GM12878 (cell line): ENCODE results near the gene GPI. TPM values are rescaled to one million over a fixed set of nuclear protein-coding genes. Genes with fewer than 3 reads are reported as not detected.

Experiments
- ATAC-seq: fragments of 200-7000 bp; cut with Tn5 transposase; 3 replicates; pipeline ENCODE4 v1.9.1; 2020; ENCODE audit warnings: mild to moderate bottlenecking, moderate library complexity
- BruUV-seq: library from RNA; stranded (reverse); fragments of 400-500 nt; replicated peaks from 2 replicates; lab custom pipeline; 2021; lab: Mats Ljungman, UMichigan
- CTCF ChIA-PET: fragments of 300-600 bp; sonication (Branson Sonifier 250); formaldehyde crosslinking; extraction: SDS; loops from one replicate; lab custom pipeline; 2021; ENCODE audit warnings: inconsistent platforms; lab: Yijun Ruan, JAX
- POLR2A ChIA-PET: fragments of 350-600 bp; formaldehyde crosslinking; extraction: SDS; loops from one replicate; lab custom pipeline; 2021; ENCODE audit warnings: inconsistent platforms; lab: Charles Lee
- RAD21 ChIA-PET: fragments of 300-600 bp; sonication (Branson Sonifier 250); formaldehyde crosslinking; loops from one replicate; lab custom pipeline; 2023; ENCODE audit warnings: antibody characterized with exemption; ENCODE audit not compliant: unreplicated experiment; lab: Charles Lee
- SMC1A ChIA-PET: fragments of 300-600 bp; sonication (Branson Sonifier 250); formaldehyde crosslinking; loops from one replicate; lab custom pipeline; 2023; ENCODE audit not compliant: unreplicated experiment, uncharacterized antibody; lab: Charles Lee
- DNase-seq: peaks from one replicate; pipeline ENCODE4 v3.0.0-alpha.2; 2011; ENCODE audit warnings: low read depth, low spot score
- FAIRE-seq: peaks from 3 replicates; lab custom pipeline; 2011; peaks lifted over from hg19 to GRCh38; lab: Jason Lieb, UNC
- H2AFZ ChIP-seq: 2 replicates; pipeline ENCODE4 v1.6.0; 2011; ENCODE audit warnings: low read depth, low read length, control low read depth; ENCODE audit not compliant: control insufficient read depth
- H3K27ac ChIP-seq: 2 replicates; pipeline ENCODE4 v1.5.1; 2011; ENCODE audit warnings: control low read depth; ENCODE audit not compliant: control insufficient read depth, insufficient read depth
- H3K27me3 ChIP-seq, 2 experiments: replicated peaks in 1 of 2; 2 replicates each; pipeline versions ENCODE4 v1.6.0 to v1.6.1; 2011; ENCODE audit warnings: low read length in 1 of 2; ENCODE audit not compliant: control insufficient read depth in 2 of 2, insufficient read depth in 2 of 2
- H3K36me3 ChIP-seq, 2 experiments: 2 replicates each; pipeline ENCODE4 v1.5.1; 2011; ENCODE audit warnings: low read length in 1 of 2; ENCODE audit not compliant: control insufficient read depth in 2 of 2, insufficient read depth in 2 of 2
- H3K4me1 ChIP-seq: 2 replicates; pipeline ENCODE4 v1.6.1; 2011; ENCODE audit warnings: mild to moderate bottlenecking, low read length, moderate library complexity, mixed read lengths; ENCODE audit not compliant: control insufficient read depth, insufficient read depth
- H3K4me2 ChIP-seq: 2 replicates; pipeline ENCODE4 v1.6.0; 2011; ENCODE audit warnings: control low read depth; ENCODE audit not compliant: control insufficient read depth, insufficient read depth
- H3K4me3 ChIP-seq: fragments of 200-600 bp; sonication (generic); 2 replicates; pipeline ENCODE4 v1.5.1; 2016
- H3K79me2 ChIP-seq: 2 replicates; pipeline ENCODE4 v1.6.0; 2011; ENCODE audit warnings: low read length; ENCODE audit not compliant: control insufficient read depth, insufficient read depth
- H3K9ac ChIP-seq: 2 replicates; pipeline ENCODE4 v1.8.0; 2011; ENCODE audit warnings: low read length, control low read depth, mixed read lengths; ENCODE audit not compliant: control insufficient read depth, insufficient read depth
- H3K9me3 ChIP-seq: replicated peaks from 3 replicates; pipeline ENCODE4 v1.5.1; 2011; ENCODE audit warnings: mild to moderate bottlenecking, low read length; ENCODE audit not compliant: control insufficient read depth, insufficient read depth
- H4K20me1 ChIP-seq: 2 replicates; pipeline ENCODE4 v1.6.0; 2011; ENCODE audit not compliant: control insufficient read depth, insufficient read depth
- ASH2L ChIP-seq: fragments of 300-600, 200-600 bp; sonication (generic); IDR thresholded peaks from 2 replicates; pipeline ENCODE4 v1.6.1; 2017; ENCODE audit warnings: low read depth, mild to moderate bottlenecking, borderline replicate concordance
- CEBPZ ChIP-seq: fragments of 150-350 bp; IDR thresholded peaks from 2 replicates; pipeline ENCODE4 v1.6.1; 2016; ENCODE audit warnings: low read depth, low read length
- POU2F2 ChIP-seq: IDR thresholded peaks from 3 replicates; pipeline ENCODE4 v1.6.1; 2011; ENCODE audit warnings: low read depth, mild to moderate bottlenecking, low read length, borderline replicate concordance
- RCOR1 ChIP-seq: conservative IDR thresholded peaks from 2 replicates; pipeline ENCODE4 v1.6.1; 2012; ENCODE audit warnings: low read depth, low read length, improper control_type of control experiment
- WRNIP1 ChIP-seq: IDR thresholded peaks from 2 replicates; pipeline ENCODE4 v1.6.1; 2011; ENCODE audit warnings: low read depth, low read length, improper control_type of control experiment, borderline replicate concordance
- ZNF274 ChIP-seq: IDR thresholded peaks from one replicate; pipeline ENCODE4 v1.8.0; 2011; ENCODE audit not compliant: insufficient read length, insufficient read depth
- ZZZ3 ChIP-seq: IDR thresholded peaks from 2 replicates; pipeline ENCODE4 v1.6.1; 2011; ENCODE audit warnings: low read depth; ENCODE audit not compliant: control insufficient read depth, insufficient read length
- WGBS: methylation state at CpG from one replicate; pipeline ENCODE4 v1.1.6; 2016; ENCODE audit warnings: low lambda C conversion rate; ENCODE audit not compliant: insufficient replicate concordance, insufficient coverage; ENCODE audit errors: missing lambda C conversion rate; 5-methylcytosine and 5-hydroxymethylcytosine counted together
- in situ Hi-C: fragments of 300-500 bp; cut with MboI; formaldehyde crosslinking; loops from 9 replicates; pipeline ENCODE4 v1.14.3; 2018; ENCODE audit warnings: mixed read lengths
- intact Hi-C: fragments of 100-400 bp; cut with micrococcal nuclease; formaldehyde crosslinking; loops from one replicate; pipeline ENCODE4 v1.14.2; 2022; ENCODE audit not compliant: unreplicated experiment
- polyA plus RNA-seq, 11 experiments: library from polyadenylated mRNA; depleted of rRNA in 4 of 11; unstranded in 6 of 11; stranded (reverse) in 5 of 11; fragments of >200 nt; fragmentation: Nextera tagmentation in 4 of 11; fragmentation: Illumina TruSeq in 1 of 11; extraction: Ambion mirVana in 4 of 11; extraction: Trizol in 1 of 11; gene quantifications; 1 replicate in 1 of 11; 2 replicates in 10 of 11; pipeline versions ENCODE4 v1.2.1 to v1.2.3, GENCODE V29; 2011 to 2016; ENCODE audit warnings: inconsistent platforms in 2 of 11, missing spikeins in 2 of 11, low read depth in 1 of 11
- total RNA-seq, 4 experiments: library from RNA; depleted of rRNA in 3 of 4; stranded (reverse); fragments of >200 nt in 3 of 4; fragmentation: Illumina TruSeq in 1 of 4; extraction: Trizol in 1 of 4; gene quantifications; 2 replicates each; pipeline versions ENCODE4 v1.2.1 to v1.2.3, GENCODE V29; 2013 to 2021
- TF ChIP-seq, protein P1 (sequence below): fragments of 450-650 bp; conservative IDR thresholded peaks from 2 replicates; pipeline ENCODE4 v1.6.1; 2017; ENCODE audit warnings: mild to moderate bottlenecking, moderate library complexity

The GPI gene
- total and polyA plus RNA-seq, 10 of the 15 experiments (the other 5 are each of a cell fraction or from before 2014, with no cell fraction given): 124 to 400 (median 190) TPM

DNA sequence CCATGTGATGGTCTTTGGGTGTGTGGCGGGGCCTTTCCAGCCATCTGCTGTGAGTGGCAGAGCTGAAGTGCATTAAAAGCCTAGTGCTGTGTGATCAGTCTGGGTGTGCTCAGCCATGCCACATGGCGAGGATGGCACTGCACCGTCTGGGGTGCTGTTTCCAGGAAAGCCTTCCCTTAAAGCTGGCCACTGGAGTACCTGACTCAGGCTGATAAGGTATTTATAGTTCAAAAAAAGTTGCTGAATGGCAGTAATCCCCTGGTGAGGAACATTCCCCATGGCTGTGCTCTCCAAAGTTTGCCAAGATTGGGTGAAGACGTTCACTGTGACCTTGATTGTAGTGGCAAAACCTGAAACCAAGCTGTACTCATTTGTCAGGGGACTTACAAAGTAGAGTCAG lies 6.0 kb downstream of the GPI start:
- Histone ChIP-seq H3K4me3 (no peak overlapping the region), H3K79me2 (peaks cover 40% of the 10 kb centered on the region), H3K9me3 (no peaks in the 10 kb centered on the region), H3K36me3 (peaks cover 17 to 46% of the 10 kb centered on the region in 2 experiments), H3K9ac (no peak overlapping the region), H3K4me2 (no peak overlapping the region), H4K20me1 (peaks cover 4% of the 10 kb centered on the region; the same call in 1 of the 2 replicates), H3K4me1 (peaks cover 14% of the 10 kb centered on the region), H3K27me3 (no peaks in the 10 kb centered on the region), H2AFZ (no peak overlapping the region), H3K27ac (no peak overlapping the region)
- RAD21 ChIA-PET: interaction anchor here (0.7 to 0.8 kb wide), 2 partner anchors 27 to 59 kb away, joined by 3 read pairs; no protein-coding TSS in a partner anchor
- no peak for ATAC-seq
- intact Hi-C loops (no loop called here), in situ Hi-C loops (no loop called here)
- SMC1A ChIA-PET: interaction anchor here (0.7 kb wide), 2 partner anchors 30 to 53 kb away, joined by 3 to 4 read pairs; no protein-coding TSS in a partner anchor
- BruUV-seq: no TSS peak
- POLR2A ChIA-PET: interaction anchor here (0.6 to 0.9 kb wide), 2 partner anchors 57 to 100 kb away, joined by 3 to 4 read pairs; partner anchors contain the start of gene UBA2
- no peak for TF ChIP-seq WRNIP1
- no peak for TF ChIP-seq ZZZ3
- no peak for TF ChIP-seq ASH2L
- no peak for TF ChIP-seq ZNF274
- no peak for DNase-seq
- no peak for FAIRE-seq
- 85% methylated on average over 4 of the region's 4 CpGs for WGBS
- CTCF ChIA-PET: interaction anchor here (0.6 to 0.7 kb wide), 2 partner anchors 58 to 309 kb away, joined by 3 read pairs; no protein-coding TSS in a partner anchor

- SMC1A ChIA-PET: no interaction called here
- RAD21 ChIA-PET: interaction anchor here (0.8 kb wide), 1 partner anchor 12 kb away, joined by 3 read pairs; no protein-coding TSS in a partner anchor
- intact Hi-C loops: no loop called here
- Histone ChIP-seq H4K20me1 (no peaks in the 10 kb centered on the region), H3K36me3 (peaks cover 21 to 40% of the 10 kb centered on the region in 2 experiments), H3K27ac (no peak overlapping the region), H3K9ac (no peak overlapping the region), H2AFZ (no peak overlapping the region), H3K9me3 (no peaks in the 10 kb centered on the region), H3K4me2 (no peak overlapping the region), H3K27me3 (no peaks in the 10 kb centered on the region), H3K4me1 (no peaks in the 10 kb centered on the region), H3K79me2 (peaks cover 12% of the 10 kb centered on the region), H3K4me3 (no peak overlapping the region)
- POLR2A ChIA-PET: interaction anchor here (0.6 kb wide), 2 partner anchors 16 to 178 kb away, joined by 5 to 13 read pairs; no protein-coding TSS in a partner anchor
- DNase-seq (no peak), FAIRE-seq (no peak), ATAC-seq (no peak)
- in situ Hi-C loops: no loop called here
- BruUV-seq: TSS peak; percentile 31
- CTCF ChIA-PET: no interaction called here
- TF ChIP-seq, protein P1, sequence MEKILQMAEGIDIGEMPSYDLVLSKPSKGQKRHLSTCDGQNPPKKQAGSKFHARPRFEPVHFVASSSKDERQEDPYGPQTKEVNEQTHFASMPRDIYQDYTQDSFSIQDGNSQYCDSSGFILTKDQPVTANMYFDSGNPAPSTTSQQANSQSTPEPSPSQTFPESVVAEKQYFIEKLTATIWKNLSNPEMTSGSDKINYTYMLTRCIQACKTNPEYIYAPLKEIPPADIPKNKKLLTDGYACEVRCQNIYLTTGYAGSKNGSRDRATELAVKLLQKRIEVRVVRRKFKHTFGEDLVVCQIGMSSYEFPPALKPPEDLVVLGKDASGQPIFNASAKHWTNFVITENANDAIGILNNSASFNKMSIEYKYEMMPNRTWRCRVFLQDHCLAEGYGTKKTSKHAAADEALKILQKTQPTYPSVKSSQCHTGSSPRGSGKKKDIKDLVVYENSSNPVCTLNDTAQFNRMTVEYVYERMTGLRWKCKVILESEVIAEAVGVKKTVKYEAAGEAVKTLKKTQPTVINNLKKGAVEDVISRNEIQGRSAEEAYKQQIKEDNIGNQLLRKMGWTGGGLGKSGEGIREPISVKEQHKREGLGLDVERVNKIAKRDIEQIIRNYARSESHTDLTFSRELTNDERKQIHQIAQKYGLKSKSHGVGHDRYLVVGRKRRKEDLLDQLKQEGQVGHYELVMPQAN: no peak
- TF ChIP-seq RCOR1 (no peak), POU2F2 (no peak), WRNIP1 (no peak), ZZZ3 (no peak), CEBPZ (no peak)
- 99% methylated on average over 11 of the region's 11 CpGs for WGBS
These were observed 8.7 kb downstream of the GPI start for GRCh38 chr19:34373601-34374288.
